ENCODE results near the gene CNNM1.

- TF ChIP-seq CTCF (IDR thresholded peaks at IDR 0.05) (no peak), EZH2 (IDR thresholded peaks at IDR 0.05) (no peak)
Measured at GRCh38 chr10:99316374-99316773, 12.8 kb upstream of the CNNM1 start.

Measured in neural progenitor cell (in vitro differentiated cells).